Measurements from ENCODE around the gene HINT3. TPM values are rescaled to one million over a fixed set of nuclear protein-coding genes. Genes with fewer than 3 reads are reported as not detected.

The HINT3 gene
- total RNA-seq, 4 donors from 2014 or later = 20.9 to 42.6 (median 28.9) TPM

DNA sequence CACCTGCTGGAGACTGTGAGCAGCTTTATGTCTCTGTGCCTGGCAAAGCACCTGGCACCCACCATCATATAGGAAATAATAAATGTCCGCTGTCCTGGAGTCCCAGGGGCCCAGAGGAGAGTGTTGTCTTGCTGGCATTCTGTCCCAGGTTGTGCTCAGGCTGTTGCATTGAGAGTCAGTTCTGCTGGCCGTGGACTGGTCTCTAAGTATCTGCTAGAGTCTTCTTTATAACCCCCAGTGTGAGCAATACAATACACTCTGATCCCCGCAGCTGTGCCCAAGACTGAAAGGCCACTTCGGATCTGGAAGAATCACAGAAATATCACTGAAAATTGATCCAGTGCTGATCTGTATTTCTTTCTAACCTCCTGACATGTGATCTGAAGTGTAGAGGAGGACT, 38.3 kb upstream of the HINT3 start:
- DNase-seq (ENCODE audit: low spot score in 2 of 2) = no peak
- intact Hi-C loops (cut with DNase I; ENCODE audit: low total_unique reads) = no loop called here
- whole genome bisulfite sequencing, 2 donors = 62 to 70% methylated on average over 4 of the region's 4 CpGs
- no peak overlapping the region for H3K4me3 ChIP-seq (ENCODE audit: low read depth, poor library complexity, severe bottlenecking)
- no peak for TF ChIP-seq POLR2A (IDR thresholded peaks at IDR 0.05)
- TF ChIP-seq, protein P1, sequence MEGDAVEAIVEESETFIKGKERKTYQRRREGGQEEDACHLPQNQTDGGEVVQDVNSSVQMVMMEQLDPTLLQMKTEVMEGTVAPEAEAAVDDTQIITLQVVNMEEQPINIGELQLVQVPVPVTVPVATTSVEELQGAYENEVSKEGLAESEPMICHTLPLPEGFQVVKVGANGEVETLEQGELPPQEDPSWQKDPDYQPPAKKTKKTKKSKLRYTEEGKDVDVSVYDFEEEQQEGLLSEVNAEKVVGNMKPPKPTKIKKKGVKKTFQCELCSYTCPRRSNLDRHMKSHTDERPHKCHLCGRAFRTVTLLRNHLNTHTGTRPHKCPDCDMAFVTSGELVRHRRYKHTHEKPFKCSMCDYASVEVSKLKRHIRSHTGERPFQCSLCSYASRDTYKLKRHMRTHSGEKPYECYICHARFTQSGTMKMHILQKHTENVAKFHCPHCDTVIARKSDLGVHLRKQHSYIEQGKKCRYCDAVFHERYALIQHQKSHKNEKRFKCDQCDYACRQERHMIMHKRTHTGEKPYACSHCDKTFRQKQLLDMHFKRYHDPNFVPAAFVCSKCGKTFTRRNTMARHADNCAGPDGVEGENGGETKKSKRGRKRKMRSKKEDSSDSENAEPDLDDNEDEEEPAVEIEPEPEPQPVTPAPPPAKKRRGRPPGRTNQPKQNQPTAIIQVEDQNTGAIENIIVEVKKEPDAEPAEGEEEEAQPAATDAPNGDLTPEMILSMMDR (IDR thresholded peaks at IDR 0.05) = no peak

DNA sequence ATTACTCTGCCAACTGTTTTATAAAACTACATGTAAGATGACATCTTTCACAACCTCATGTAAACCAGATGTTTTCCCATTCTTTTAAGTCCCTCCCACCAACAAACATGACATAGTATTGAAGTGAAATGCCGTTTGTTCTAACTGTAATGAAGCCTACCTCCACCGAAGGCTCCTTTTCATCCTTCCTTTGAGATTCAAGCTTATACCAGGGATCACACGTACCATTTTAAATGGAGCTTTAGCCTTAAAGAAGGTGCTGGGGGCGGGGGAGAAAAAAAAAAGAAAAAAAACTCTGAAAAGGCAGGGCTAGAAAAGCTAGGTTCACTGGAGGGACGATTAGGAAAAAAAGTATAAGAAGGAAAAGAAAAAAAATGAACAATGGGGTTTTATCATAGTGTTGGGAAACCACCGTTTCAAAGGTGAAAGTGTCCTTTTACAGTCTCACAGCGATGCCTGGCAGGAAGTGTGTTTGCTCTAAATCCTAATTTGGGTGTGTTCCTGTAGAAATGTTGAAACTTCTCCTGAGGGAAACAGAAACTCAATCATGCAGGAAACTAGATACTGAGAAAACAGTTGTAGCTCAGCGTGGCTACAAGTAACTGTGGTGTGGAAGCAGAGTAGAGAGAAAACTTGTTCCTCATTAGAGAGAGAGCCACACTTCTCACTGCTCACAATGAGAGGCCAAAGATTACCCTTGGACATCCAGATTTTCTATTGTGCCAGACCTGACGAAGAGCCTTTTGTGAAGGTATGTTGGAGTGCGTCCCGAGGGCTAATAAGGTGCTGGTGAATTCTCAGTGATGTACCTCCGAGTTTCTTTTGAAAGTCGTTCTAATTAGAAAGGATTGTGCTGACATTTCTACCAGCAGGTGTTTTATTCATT, 37.6 kb upstream of the HINT3 start:
- intact Hi-C loops (cut with DNase I; ENCODE audit: low total_unique reads) = no loop called here
- TF ChIP-seq, protein P1 (IDR thresholded peaks at IDR 0.05) = no peak
- no peak for TF ChIP-seq POLR2A (IDR thresholded peaks at IDR 0.05)
- H3K4me3 ChIP-seq (ENCODE audit: low read depth, poor library complexity, severe bottlenecking) = no peak overlapping the region
- WGBS, 2 donors = 17 to 18% methylated on average over 13 of the region's 13 CpGs
- DNase-seq (ENCODE audit: low spot score in 2 of 2) = peak in 1 of 2 donors; percentile 52

DNA sequence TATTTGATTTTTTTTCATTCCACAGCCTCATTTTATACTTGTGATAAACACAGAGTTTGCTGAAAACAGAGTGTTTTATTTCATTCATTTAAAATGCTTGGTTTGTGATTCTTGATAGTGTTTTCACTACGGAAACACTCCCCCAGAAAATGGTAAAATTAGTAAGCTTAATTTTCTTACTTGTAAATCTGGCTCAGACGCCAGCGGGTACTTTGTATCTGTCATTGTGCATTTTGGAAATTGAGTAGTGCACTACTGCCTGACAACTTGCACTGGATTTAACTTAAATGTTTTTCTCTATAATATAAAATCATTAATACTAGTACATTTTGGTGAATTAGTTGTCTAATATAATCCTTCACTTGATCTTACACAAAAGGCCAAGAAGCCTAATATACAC, 37.0 kb upstream of the HINT3 start:
- WGBS, 2 donors = 52 to 57% methylated on average over 3 of the region's 3 CpGs
- intact Hi-C loops (cut with DNase I; ENCODE audit: low total_unique reads) = no loop called here

GRCh38 chr6:125922322-125922860, 34.2 kb upstream of the HINT3 start:
- TF ChIP-seq, protein P1 (IDR thresholded peaks at IDR 0.05) = no peak
- TF ChIP-seq POLR2A (IDR thresholded peaks at IDR 0.05) = no peak
- 91 to 98% methylated on average over 8 of the region's 8 CpGs for WGBS, 2 donors
- intact Hi-C loops (cut with DNase I; ENCODE audit: low total_unique reads) = no loop called here
- no peak for DNase-seq (ENCODE audit: low spot score in 2 of 2)
- H3K4me3 ChIP-seq (ENCODE audit: low read depth, poor library complexity, severe bottlenecking) = no peak overlapping the region

More for the DNA sequence above, 37.0 kb upstream of the HINT3 start:
- TF ChIP-seq POLR2A (IDR thresholded peaks at IDR 0.05) = no peak
- TF ChIP-seq, protein P1 (IDR thresholded peaks at IDR 0.05) = no peak
- H3K4me3 ChIP-seq (ENCODE audit: low read depth, poor library complexity, severe bottlenecking) = no peak overlapping the region
- no peak for DNase-seq (ENCODE audit: low spot score in 2 of 2)

GRCh38 chr6:125923366-125923877, 33.1 kb upstream of the HINT3 start:
- intact Hi-C loops (cut with DNase I; ENCODE audit: low total_unique reads) = no loop called here
- no peak overlapping the region for H3K4me3 ChIP-seq (ENCODE audit: low read depth, poor library complexity, severe bottlenecking)
- TF ChIP-seq, protein P1 (IDR thresholded peaks at IDR 0.05) = no peak
- DNase-seq (ENCODE audit: low spot score in 2 of 2) = no peak
- 49 to 58% methylated on average over 4 of the region's 4 CpGs for WGBS, 2 donors
